22Rv1 (cell line): Measurements from ENCODE around the gene DMAC2.

Experiments
- ZFX ChIP-seq: fragments of 450-650 bp; IDR thresholded peaks from 2 replicates; pipeline ENCODE4 v1.6.1; 2017; ENCODE audit warnings: antibody characterized with exemption, borderline replicate concordance
- TF ChIP-seq, protein P1 (sequence below): fragments of 450-650 bp; IDR thresholded peaks from 2 replicates; pipeline ENCODE4 v1.5.1; 2017; ENCODE audit warnings: mild to moderate bottlenecking

DNA sequence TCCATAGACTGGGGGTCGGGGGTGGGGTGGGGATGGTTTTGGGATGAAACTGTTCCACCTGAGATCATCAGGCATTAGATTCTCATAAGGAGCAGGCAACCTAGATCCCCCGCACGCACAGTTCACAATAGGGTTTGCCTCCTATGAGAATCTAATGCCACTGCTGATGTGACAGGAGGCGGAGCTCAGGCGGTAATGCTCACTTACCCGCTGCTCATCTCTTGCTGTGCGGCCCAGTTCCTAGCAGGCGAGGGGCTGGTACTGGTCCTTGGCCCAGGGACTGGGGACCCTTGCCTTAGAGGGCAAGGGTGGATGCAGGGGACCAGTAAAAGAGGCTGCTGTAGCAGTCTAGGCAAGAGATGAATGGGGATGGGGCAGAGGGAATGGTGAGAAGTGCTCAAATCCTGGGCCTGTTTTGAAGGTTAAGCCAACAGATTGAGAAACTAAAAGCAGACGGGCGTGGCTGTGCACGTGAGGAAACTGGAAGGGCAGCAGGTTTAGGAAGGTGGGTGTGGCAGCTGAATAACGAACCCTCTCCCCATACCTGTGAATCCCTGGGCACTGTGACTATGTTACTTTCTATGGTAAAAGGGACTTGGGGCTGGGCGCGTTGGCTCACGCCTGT is 1.7 kb upstream of the DMAC2 start:
- TF ChIP-seq, protein P1, sequence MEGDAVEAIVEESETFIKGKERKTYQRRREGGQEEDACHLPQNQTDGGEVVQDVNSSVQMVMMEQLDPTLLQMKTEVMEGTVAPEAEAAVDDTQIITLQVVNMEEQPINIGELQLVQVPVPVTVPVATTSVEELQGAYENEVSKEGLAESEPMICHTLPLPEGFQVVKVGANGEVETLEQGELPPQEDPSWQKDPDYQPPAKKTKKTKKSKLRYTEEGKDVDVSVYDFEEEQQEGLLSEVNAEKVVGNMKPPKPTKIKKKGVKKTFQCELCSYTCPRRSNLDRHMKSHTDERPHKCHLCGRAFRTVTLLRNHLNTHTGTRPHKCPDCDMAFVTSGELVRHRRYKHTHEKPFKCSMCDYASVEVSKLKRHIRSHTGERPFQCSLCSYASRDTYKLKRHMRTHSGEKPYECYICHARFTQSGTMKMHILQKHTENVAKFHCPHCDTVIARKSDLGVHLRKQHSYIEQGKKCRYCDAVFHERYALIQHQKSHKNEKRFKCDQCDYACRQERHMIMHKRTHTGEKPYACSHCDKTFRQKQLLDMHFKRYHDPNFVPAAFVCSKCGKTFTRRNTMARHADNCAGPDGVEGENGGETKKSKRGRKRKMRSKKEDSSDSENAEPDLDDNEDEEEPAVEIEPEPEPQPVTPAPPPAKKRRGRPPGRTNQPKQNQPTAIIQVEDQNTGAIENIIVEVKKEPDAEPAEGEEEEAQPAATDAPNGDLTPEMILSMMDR, result no peak
- TF ChIP-seq ZFX, result no peak
